ENCODE results near the gene PPIF. TPM values are rescaled to one million over a fixed set of nuclear protein-coding genes. Genes with fewer than 3 reads are reported as not detected.

The PPIF gene
- total RNA-seq, 2 donors from 2014 or later: 59.4 to 82.3 TPM

GRCh38 chr10:79387974-79388850 lies 40.9 kb downstream of the PPIF start:
- H3K4me1 Mint-ChIP-seq: peaks cover 3% of the 10 kb centered on the region
- no peaks in the 10 kb centered on the region for H3K9me3 ChIP-seq (ENCODE audit: control insufficient read depth, low read length, poor library complexity, severe bottlenecking)
- H3K27me3 Mint-ChIP-seq: no peaks in the 10 kb centered on the region
- peak overlapping the region; percentile 27 for H3K27ac Mint-ChIP-seq
- H3K36me3 Mint-ChIP-seq (ENCODE audit: low read depth): no peaks in the 10 kb centered on the region
- ATAC-seq (peak; percentile 44), DNase-seq (peak in 1 of 3 donors; percentile 4)
- no peak overlapping the region for H3K4me3 Mint-ChIP-seq

DNA sequence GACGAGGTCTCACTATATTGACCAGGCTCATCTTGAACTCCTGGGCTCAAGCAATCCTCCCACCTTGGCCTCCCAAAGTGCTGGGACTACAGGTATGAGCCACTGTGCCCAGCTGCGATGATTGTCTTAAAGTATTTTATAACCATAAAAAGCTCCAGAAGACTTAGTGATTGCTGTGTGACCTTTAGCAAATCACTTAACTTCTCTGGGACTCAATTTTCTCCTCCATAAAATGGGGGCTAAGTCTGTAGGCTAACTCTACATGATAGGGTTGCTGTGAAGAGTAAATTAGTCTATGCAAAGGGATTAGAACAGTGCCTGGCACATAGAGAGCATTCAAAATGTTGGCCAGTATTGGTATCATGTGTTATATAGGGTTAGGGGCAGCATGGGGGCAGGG lies 42.8 kb downstream of the PPIF start:
- H3K27me3 Mint-ChIP-seq: no peaks in the 10 kb centered on the region
- H3K27ac Mint-ChIP-seq: no peak overlapping the region
- no peak overlapping the region for H3K4me3 Mint-ChIP-seq
- no peaks in the 10 kb centered on the region for H3K9me3 ChIP-seq (ENCODE audit: control insufficient read depth, low read length, poor library complexity, severe bottlenecking)
- DNase-seq (no peak), ATAC-seq (no peak)
- H3K4me1 Mint-ChIP-seq: peaks cover 8% of the 10 kb centered on the region
- H3K36me3 Mint-ChIP-seq (ENCODE audit: low read depth): peaks cover 2% of the 10 kb centered on the region

GRCh38 chr10:79390551-79391229 lies 43.4 kb downstream of the PPIF start:
- Mint-ChIP-seq H3K27me3 (no peaks in the 10 kb centered on the region), H3K4me3 (no peak overlapping the region), H3K36me3 (ENCODE audit: low read depth) (peaks cover 2% of the 10 kb centered on the region), H3K4me1 (peaks cover 8% of the 10 kb centered on the region), H3K27ac (no peak overlapping the region)
- no peaks in the 10 kb centered on the region for H3K9me3 ChIP-seq (ENCODE audit: control insufficient read depth, low read length, poor library complexity, severe bottlenecking)
- peak in 2 of 3 donors; percentile 4 to 5 for DNase-seq
- no peak for ATAC-seq

DNA sequence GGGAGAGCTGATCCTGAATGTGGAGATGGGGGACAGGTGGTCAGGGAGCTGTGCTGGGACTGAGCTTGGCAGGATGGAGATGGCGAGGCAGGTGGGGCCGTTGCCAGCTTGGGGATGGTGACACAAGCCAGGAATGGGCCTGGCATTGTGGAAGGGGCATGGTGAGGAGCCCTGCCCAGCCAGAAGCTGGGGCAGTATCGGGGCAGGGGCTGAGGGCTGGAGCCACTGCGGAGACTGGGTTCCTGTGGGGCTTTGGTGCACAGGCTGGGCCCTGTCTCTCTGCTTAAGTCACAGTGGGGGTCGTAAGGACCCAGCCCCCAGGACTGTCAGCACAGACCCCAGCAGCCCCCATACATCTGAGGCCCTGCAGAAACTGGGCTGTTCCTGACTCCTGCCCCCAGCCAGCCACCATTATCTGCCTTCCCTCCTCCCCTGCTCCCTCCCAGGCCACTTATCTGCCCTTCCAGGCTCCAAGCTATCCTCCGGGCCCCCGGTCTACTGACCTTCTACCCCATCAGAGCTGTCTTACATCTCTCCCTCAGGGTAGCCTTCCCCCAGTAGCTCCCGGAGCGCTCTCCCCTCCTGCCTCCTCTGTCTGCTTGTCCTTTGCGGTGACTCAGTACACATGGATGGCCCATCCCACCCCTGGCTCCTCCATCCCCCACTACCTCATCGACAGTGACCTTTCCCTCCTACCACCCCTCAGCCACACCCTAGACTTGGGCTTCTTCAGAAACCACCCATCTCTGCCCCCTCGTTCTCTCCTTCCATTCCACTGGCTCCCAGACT lies 44.2 kb downstream of the PPIF start:
- Mint-ChIP-seq H3K27ac (no peak overlapping the region), H3K27me3 (no peaks in the 10 kb centered on the region), H3K36me3 (ENCODE audit: low read depth) (peaks cover 2% of the 10 kb centered on the region), H3K4me1 (peaks cover 8% of the 10 kb centered on the region), H3K4me3 (no peak overlapping the region)
- no peak for ATAC-seq
- H3K9me3 ChIP-seq (ENCODE audit: control insufficient read depth, low read length, poor library complexity, severe bottlenecking): no peaks in the 10 kb centered on the region
- peak in 2 of 3 donors; percentile 6 to 8 for DNase-seq

DNA sequence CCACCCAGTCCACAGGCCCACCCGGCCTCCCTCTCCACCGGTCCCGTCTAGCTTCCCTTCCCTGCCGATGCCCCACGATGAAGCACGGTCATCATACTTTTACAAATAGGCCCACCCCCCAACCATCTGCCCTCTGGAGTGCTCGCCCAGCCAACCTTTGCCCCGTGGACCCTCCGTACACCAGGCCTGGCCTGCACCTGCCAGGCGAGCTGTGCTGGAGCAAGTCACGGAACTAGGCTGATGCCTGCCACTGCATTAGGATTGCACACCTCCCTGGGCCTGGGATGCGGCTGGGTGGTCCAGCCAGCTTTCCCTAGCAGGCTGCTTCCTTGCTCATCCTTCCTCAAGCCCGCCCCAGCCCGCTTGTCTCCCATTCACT lies 44.7 kb downstream of the PPIF start:
- Mint-ChIP-seq H3K36me3 (ENCODE audit: low read depth) (peaks cover 2% of the 10 kb centered on the region), H3K4me3 (no peak overlapping the region), H3K4me1 (peaks cover 8% of the 10 kb centered on the region), H3K27ac (no peak overlapping the region), H3K27me3 (no peaks in the 10 kb centered on the region)
- ATAC-seq: no peak
- peak in 1 of 3 donors; percentile 1 for DNase-seq
- H3K9me3 ChIP-seq (ENCODE audit: control insufficient read depth, low read length, poor library complexity, severe bottlenecking): no peaks in the 10 kb centered on the region

DNA sequence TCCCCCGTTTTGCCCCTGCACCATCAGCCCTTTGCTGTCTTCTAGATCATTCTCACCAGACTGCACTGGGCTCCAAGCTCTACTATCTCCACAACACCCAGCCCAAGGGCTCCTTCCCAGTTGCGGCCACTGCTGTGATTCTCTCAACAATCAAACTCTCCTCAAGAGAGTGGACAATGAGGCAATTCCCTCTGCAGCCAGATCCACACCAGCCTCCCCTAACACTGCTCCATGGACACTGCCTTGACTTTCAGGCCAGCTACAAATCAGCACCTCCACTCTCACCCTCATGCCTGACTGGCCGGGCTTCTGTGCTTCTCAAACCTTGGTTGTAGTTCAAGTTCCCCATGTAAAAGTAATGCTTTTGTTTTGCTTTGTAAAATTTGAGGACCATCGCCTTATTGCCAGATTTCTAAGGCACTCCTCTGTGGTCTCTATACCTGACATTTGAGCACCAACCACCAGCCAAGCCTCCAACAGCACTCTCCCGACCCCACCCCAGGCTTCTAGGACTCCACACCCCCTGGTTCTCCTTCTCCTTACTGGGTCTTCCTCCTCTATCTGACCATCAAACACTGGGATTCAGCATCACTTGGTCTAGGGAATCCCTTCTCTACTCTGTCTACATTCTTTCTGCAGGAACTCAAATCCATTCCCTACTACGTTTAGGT lies 45.4 kb downstream of the PPIF start:
- Mint-ChIP-seq H3K36me3 (ENCODE audit: low read depth) (peaks cover 2% of the 10 kb centered on the region), H3K27me3 (peaks cover 3% of the 10 kb centered on the region), H3K4me3 (no peak overlapping the region), H3K4me1 (peaks cover 8% of the 10 kb centered on the region), H3K27ac (no peak overlapping the region)
- peak in 1 of 3 donors; percentile 2 for DNase-seq
- no peak for ATAC-seq
- no peaks in the 10 kb centered on the region for H3K9me3 ChIP-seq (ENCODE audit: control insufficient read depth, low read length, poor library complexity, severe bottlenecking)

DNA sequence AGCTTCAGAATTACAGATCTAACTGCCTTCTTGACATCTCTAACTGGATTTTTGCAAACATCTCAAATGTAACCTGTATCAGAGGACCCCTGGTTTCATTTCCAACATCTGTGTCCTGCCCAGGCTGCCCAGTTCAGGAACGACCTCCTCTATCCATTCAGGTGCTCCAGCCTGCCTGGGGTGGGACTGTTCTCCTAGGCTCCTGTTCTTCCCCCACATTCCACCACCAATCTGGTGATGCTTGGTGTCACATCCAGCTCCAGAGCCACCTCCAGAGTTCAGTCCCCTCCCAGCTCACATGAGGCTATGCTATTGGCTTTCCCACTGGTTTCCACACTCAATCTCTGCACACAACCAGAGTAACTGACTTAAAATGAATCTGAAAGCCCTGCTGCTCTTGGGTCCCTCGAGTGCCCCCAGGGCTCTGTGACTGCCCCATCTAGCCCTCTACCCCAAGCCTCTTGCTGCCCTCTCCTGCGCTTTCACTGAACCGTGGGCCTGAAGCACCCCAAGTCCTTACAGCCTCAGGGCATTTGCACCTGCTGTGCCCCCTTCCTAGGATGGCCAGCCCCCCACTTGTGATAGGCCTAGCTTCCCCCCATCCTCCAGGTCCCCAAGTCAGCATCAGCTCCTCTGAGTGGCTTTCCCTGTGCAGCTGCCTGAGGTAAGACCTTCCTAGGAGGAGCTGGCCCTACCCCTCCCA lies 46.1 kb downstream of the PPIF start:
- Mint-ChIP-seq H3K27ac (no peak overlapping the region), H3K36me3 (ENCODE audit: low read depth) (peaks cover 2% of the 10 kb centered on the region), H3K27me3 (peaks cover 5% of the 10 kb centered on the region), H3K4me1 (peaks cover 8% of the 10 kb centered on the region), H3K4me3 (no peak overlapping the region)
- no peak for DNase-seq
- no peak for ATAC-seq
- no peaks in the 10 kb centered on the region for H3K9me3 ChIP-seq (ENCODE audit: control insufficient read depth, low read length, poor library complexity, severe bottlenecking)

DNA sequence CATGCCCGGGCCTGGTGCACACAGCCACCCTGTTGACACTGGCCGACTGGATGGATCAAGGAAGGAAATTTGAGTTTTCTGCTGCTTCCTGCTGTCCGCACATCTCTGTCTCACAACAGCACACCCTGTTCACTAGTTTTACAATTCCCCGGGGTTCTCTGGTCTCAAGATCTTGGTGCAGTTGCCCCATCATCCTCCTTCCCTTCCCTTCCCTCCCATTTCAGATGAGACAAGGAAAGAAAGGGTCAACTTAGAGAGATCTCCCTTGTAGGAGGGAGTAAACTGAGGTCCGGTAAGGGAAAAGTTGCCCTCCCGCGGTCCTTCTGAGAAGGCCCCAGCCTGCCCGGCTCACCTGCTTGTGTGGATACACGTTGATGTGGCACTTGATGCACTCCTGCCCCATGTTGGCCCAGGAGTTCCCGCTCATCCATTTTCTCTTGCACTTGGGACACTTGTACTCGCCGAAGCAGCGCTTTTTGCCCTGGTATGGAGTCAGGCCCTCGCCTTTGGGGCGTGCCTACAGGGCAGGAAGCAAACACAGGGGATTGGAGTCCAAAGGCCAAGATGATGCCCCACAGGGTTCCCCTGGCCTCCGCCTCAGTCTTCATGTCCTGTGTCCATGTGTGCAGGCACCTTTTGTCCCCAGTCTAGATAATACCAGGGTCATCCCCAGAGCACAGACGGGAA lies 46.8 kb downstream of the PPIF start:
- Mint-ChIP-seq H3K27me3 (peaks cover 5% of the 10 kb centered on the region), H3K27ac (no peak overlapping the region), H3K4me1 (peaks cover 8% of the 10 kb centered on the region), H3K36me3 (ENCODE audit: low read depth) (peaks cover 2% of the 10 kb centered on the region), H3K4me3 (no peak overlapping the region)
- no peaks in the 10 kb centered on the region for H3K9me3 ChIP-seq (ENCODE audit: control insufficient read depth, low read length, poor library complexity, severe bottlenecking)
- ATAC-seq (no peak), DNase-seq (no peak)

DNA sequence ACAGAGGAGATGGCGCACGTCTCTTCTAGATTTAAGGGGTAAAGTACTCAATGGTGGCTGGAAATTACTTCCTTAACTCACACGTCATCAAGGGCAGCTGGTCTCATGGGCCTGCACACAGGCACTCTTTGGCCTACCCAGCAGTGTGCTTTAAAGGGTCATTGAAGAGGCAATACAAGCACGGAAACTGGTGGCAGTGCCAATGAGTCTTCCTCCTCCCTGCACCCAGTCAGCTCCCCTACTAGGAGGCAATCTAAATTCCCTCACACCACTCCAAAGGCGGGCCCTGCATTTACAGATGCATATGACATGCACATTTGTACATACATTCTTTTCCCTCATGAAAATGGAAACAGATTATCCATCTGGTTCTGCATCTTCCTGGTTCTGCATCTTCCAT lies 47.4 kb downstream of the PPIF start:
- peaks cover 2% of the 10 kb centered on the region for H3K36me3 Mint-ChIP-seq (ENCODE audit: low read depth)
- H3K27ac Mint-ChIP-seq: no peak overlapping the region
- no peak overlapping the region for H3K4me3 Mint-ChIP-seq
- DNase-seq (no peak), ATAC-seq (no peak)
- peaks cover 5% of the 10 kb centered on the region for H3K27me3 Mint-ChIP-seq
- no peaks in the 10 kb centered on the region for H3K9me3 ChIP-seq (ENCODE audit: control insufficient read depth, low read length, poor library complexity, severe bottlenecking)
- H3K4me1 Mint-ChIP-seq: peaks cover 10% of the 10 kb centered on the region

DNA sequence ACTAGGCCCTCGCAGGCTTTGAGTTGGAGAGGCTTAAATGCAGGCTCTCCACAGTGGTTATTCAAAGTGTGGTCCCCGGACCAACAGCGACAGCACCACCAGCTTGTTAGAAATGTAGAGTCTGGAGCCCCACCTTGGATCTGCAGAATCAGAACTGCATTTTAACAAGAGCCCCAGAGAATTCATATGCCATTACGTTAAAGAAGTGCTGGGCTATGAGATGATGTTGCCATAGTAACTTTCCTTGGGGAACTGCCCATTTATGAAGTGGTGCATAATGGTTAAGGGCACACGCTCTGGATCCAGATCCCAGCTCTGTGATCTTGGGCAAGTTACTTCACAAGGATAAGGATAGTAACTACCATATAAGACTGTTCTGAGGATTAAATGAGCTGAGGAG lies 49.3 kb downstream of the PPIF start:
- DNase-seq: no peak
- peaks cover 14% of the 10 kb centered on the region for H3K4me1 Mint-ChIP-seq
- H3K27ac Mint-ChIP-seq: no peak overlapping the region
- no peak overlapping the region for H3K4me3 Mint-ChIP-seq
- ATAC-seq: no peak
- H3K9me3 ChIP-seq (ENCODE audit: control insufficient read depth, low read length, poor library complexity, severe bottlenecking): no peaks in the 10 kb centered on the region
- peaks cover 5% of the 10 kb centered on the region for H3K27me3 Mint-ChIP-seq
- peaks cover 2% of the 10 kb centered on the region for H3K36me3 Mint-ChIP-seq (ENCODE audit: low read depth)

GRCh38 chr10:79397051-79397450 lies 49.8 kb downstream of the PPIF start:
- no peak overlapping the region for H3K27ac Mint-ChIP-seq
- H3K4me1 Mint-ChIP-seq: peaks cover 14% of the 10 kb centered on the region
- H3K27me3 Mint-ChIP-seq: peaks cover 5% of the 10 kb centered on the region
- H3K9me3 ChIP-seq (ENCODE audit: control insufficient read depth, low read length, poor library complexity, severe bottlenecking): no peaks in the 10 kb centered on the region
- no peak for ATAC-seq
- no peak overlapping the region for H3K4me3 Mint-ChIP-seq
- no peak for DNase-seq
- H3K36me3 Mint-ChIP-seq (ENCODE audit: low read depth): peaks cover 2% of the 10 kb centered on the region
